Endothelial cell (in vitro differentiated cells): ENCODE results near the gene RNF11. TPM values are rescaled to one million over a fixed set of nuclear protein-coding genes. Genes with fewer than 3 reads are reported as not detected.

Experiments
- DNase-seq: peaks from one replicate; pipeline ENCODE4 v3.0.0; 2021; ENCODE audit warnings: low spot score
- H3K27ac Mint-ChIP-seq: one replicate; pipeline ENCODE4 v1.8.0; 2021; ENCODE audit warnings: mixed read lengths, inconsistent platforms; ENCODE audit not compliant: unreplicated experiment
- H3K27me3 Mint-ChIP-seq: one replicate; pipeline ENCODE4 v1.8.0; 2021; ENCODE audit warnings: mild to moderate bottlenecking, moderate library complexity, mixed read lengths, inconsistent platforms; ENCODE audit not compliant: unreplicated experiment
- H3K36me3 Mint-ChIP-seq: one replicate; pipeline ENCODE4 v1.8.0; 2021; ENCODE audit warnings: mild to moderate bottlenecking, low read depth, mixed read lengths, inconsistent platforms; ENCODE audit not compliant: unreplicated experiment
- H3K4me1 Mint-ChIP-seq: one replicate; pipeline ENCODE4 v1.8.0; 2021; ENCODE audit warnings: mild to moderate bottlenecking, mixed read lengths, inconsistent platforms; ENCODE audit not compliant: unreplicated experiment
- H3K4me3 Mint-ChIP-seq: one replicate; pipeline ENCODE4 v1.8.0; 2021; ENCODE audit warnings: mild to moderate bottlenecking, mixed read lengths, inconsistent platforms; ENCODE audit not compliant: unreplicated experiment
- H3K9me3 Mint-ChIP-seq: one replicate; pipeline ENCODE4 v1.8.0; 2021; ENCODE audit warnings: mixed read lengths, inconsistent platforms; ENCODE audit not compliant: unreplicated experiment
- total RNA-seq: library from RNA; stranded (reverse); fragmentation: NEBNext Ultra II Directional; extraction: Animal tissue kit (Norgen Biotek cat#: 25700); gene quantifications from one replicate; pipeline ENCODE4 v1.2.1, GENCODE V29; 2021; ENCODE audit not compliant: unreplicated experiment
- TF ChIP-seq, protein P1 (sequence below): fragments of 200-600 bp; sonication (generic); IDR thresholded peaks from one replicate; pipeline ENCODE4 v1.5.0; 2021; ENCODE audit warnings: antibody characterized with exemption; ENCODE audit not compliant: unreplicated experiment

Gene RNF11
- total RNA-seq, 1 donor from 2014 or later, result 74.1 TPM

DNA sequence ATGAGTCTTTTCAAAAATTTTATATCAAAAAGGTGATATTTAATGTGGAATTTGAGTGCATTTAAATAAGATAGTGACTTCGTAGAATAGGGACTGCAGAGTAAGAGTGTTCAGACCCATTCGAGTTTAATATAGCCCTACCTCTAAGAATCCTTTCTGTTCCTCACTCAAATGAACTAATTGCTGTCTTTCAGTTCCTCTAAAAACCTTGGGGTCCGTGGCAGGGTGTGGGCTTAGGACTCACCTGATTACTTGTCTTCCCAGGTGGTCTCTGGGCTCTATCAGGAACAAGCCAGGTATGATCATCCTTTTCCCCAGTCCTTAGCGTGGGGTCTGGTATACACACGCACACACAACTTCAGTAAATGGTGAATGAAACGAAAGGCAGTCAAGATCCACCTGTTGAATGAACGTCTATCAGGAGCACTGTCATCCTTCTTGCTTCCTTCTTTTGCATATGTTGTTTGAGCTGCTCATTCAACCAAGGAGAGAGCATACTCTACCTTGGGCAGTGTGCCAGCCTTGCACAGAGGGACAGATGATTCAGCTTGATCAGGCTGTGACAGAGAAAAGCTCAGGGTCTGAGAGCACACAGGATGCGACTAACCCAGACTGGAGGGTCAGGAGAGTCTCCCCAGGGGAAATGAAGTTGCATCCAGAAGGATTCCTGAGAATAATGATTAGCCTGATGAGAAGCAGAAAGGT, 1.2 kb upstream of the RNF11 start:
- peak overlapping the region; percentile 95 for H3K4me3 Mint-ChIP-seq
- H3K27ac Mint-ChIP-seq, result peak overlapping the region; percentile 95
- DNase-seq, result no peak
- TF ChIP-seq, protein P1, sequence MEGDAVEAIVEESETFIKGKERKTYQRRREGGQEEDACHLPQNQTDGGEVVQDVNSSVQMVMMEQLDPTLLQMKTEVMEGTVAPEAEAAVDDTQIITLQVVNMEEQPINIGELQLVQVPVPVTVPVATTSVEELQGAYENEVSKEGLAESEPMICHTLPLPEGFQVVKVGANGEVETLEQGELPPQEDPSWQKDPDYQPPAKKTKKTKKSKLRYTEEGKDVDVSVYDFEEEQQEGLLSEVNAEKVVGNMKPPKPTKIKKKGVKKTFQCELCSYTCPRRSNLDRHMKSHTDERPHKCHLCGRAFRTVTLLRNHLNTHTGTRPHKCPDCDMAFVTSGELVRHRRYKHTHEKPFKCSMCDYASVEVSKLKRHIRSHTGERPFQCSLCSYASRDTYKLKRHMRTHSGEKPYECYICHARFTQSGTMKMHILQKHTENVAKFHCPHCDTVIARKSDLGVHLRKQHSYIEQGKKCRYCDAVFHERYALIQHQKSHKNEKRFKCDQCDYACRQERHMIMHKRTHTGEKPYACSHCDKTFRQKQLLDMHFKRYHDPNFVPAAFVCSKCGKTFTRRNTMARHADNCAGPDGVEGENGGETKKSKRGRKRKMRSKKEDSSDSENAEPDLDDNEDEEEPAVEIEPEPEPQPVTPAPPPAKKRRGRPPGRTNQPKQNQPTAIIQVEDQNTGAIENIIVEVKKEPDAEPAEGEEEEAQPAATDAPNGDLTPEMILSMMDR, result no peak
- H3K27me3 Mint-ChIP-seq, result peaks cover 5% of the 10 kb centered on the region
- peaks cover 7% of the 10 kb centered on the region for H3K36me3 Mint-ChIP-seq
- no peaks in the 10 kb centered on the region for H3K9me3 Mint-ChIP-seq
- peaks cover 20% of the 10 kb centered on the region for H3K4me1 Mint-ChIP-seq

DNA sequence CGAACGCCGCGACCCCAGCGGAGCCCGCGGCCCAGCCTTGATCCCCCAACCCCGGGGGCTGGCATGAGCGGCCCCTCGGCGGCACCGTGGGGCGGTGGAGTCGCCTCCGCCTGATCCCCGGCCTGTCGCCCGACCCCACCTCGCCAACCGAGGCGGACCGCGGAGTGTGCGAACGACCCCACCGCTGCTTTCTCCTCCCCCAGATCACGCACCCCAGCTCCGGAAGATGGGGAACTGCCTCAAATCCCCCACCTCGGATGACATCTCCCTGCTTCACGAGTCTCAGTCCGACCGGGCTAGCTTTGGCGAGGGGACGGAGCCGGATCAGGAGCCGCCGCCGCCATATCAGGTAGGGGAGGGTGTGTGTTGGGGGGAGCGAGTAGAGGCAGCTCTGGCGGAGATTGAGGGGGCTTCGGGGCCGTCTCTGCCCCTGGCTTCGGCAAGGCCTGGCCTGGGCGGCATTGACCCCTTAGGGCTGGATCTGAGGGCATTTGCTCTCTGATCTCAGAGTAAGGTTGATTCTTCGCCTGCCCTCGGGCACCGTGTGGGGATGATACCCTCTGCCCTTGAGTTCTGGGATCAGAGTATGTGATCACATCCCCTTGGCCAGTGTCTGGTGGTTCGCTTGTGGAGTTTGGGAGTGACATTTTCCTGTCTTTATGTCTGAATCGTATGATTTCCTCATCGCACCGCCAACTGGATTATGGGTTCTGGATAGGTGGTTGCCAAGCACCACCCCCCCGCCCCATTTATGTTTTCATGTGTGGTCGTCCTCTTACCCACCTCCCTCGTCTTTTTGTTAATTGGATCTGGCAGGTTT, 668 bp downstream of the RNF11 start:
- no peak overlapping the region for H3K27ac Mint-ChIP-seq
- TF ChIP-seq, protein P1, result no peak

GRCh38 chr1:51237351-51238033, 1.4 kb downstream of the RNF11 start:
- DNase-seq, result no peak
- H3K27ac Mint-ChIP-seq, result no peak overlapping the region
- TF ChIP-seq, protein P1, result no peak
- no peak overlapping the region for H3K4me3 Mint-ChIP-seq
- H3K4me1 Mint-ChIP-seq, result peaks cover 26% of the 10 kb centered on the region
- H3K36me3 Mint-ChIP-seq, result peaks cover 7% of the 10 kb centered on the region
- peaks cover 5% of the 10 kb centered on the region for H3K27me3 Mint-ChIP-seq
- no peaks in the 10 kb centered on the region for H3K9me3 Mint-ChIP-seq

More for the DNA sequence above, 668 bp downstream of the RNF11 start:
- peaks cover 7% of the 10 kb centered on the region for H3K36me3 Mint-ChIP-seq
- H3K4me1 Mint-ChIP-seq, result peaks cover 26% of the 10 kb centered on the region
- DNase-seq, result peak; percentile 38
- H3K4me3 Mint-ChIP-seq, result no peak overlapping the region
- peaks cover 5% of the 10 kb centered on the region for H3K27me3 Mint-ChIP-seq
- no peaks in the 10 kb centered on the region for H3K9me3 Mint-ChIP-seq

GRCh38 chr1:51238034-51238403, 1.9 kb downstream of the RNF11 start:
- TF ChIP-seq, protein P1, result no peak
- no peak overlapping the region for H3K4me3 Mint-ChIP-seq
- DNase-seq, result no peak
- H3K27me3 Mint-ChIP-seq, result peaks cover 5% of the 10 kb centered on the region
- no peak overlapping the region for H3K27ac Mint-ChIP-seq
- H3K9me3 Mint-ChIP-seq, result no peaks in the 10 kb centered on the region
- H3K36me3 Mint-ChIP-seq, result peaks cover 7% of the 10 kb centered on the region
- H3K4me1 Mint-ChIP-seq, result peaks cover 26% of the 10 kb centered on the region
